Testis (tissue), 3 donors: Measurements from ENCODE around the gene LARP4. TPM values are rescaled to one million over a fixed set of nuclear protein-coding genes. Genes with fewer than 3 reads are reported as not detected.

ENCODE experiments used
- DNase-seq: peaks from one replicate; pipeline ENCODE4 v3.0.0-alpha.2; 2019
- H3K27ac ChIP-seq, 2 donors: fragments of 200-600 bp; sonication (generic); one replicate each; pipeline ENCODE4 v1.5.1; 2019
- H3K27me3 ChIP-seq: fragments of 200-600 bp; sonication (generic); one replicate; pipeline ENCODE4 v1.5.1; 2019
- H3K36me3 ChIP-seq: fragments of 200-600 bp; sonication (generic); one replicate; pipeline ENCODE4 v1.5.1; 2017; ENCODE audit warnings: low read depth; ENCODE audit errors: missing control alignments
- H3K4me1 ChIP-seq: fragments of 200-600 bp; sonication (generic); one replicate; pipeline ENCODE4 v1.5.1; 2019
- H3K4me3 ChIP-seq, 2 donors: fragments of 200-600 bp; sonication (generic); one replicate each; pipeline ENCODE4 v1.5.1; 2017 to 2019
- H3K9me3 ChIP-seq: fragments of 200-600 bp; sonication (generic); one replicate; pipeline ENCODE4 v1.5.1; 2017
- CTCF ChIP-seq, 3 experiments: fragments of 450-650 bp in 2 of 3; fragments of 200-600 bp in 1 of 3; sonication (generic) in 1 of 3; IDR thresholded peaks; one replicate each; pipeline ENCODE4 v1.5.1; 2016 to 2019; ENCODE audit warnings: antibody characterized with exemption in 3 of 3, mild to moderate bottlenecking in 2 of 3, moderate library complexity in 1 of 3
- POLR2A ChIP-seq: fragments of 450-650 bp; IDR thresholded peaks from one replicate; pipeline ENCODE4 v1.6.1; 2017; ENCODE audit warnings: antibody characterized with exemption, mild to moderate bottlenecking, moderate library complexity
- WGBS, 2 donors: methylation state at CpG; one replicate each; pipeline ENCODE4 v1.1.5; 2018; 5-methylcytosine and 5-hydroxymethylcytosine counted together
- intact Hi-C: fragments of 100-400 bp; cut with DNase I; formaldehyde crosslinking; loops from one replicate; pipeline ENCODE4 v1.15.1; 2023; ENCODE audit warnings: low total_unique reads
- polyA plus RNA-seq: library from polyadenylated mRNA; stranded (reverse); fragments of 350-450 nt; fragmentation: Illumina TruSeq; extraction: RNeasy Lipid Tissue Mini Kit (QIAGEN cat#74804); gene quantifications from one replicate; pipeline ENCODE4 v1.2.3, GENCODE V29; 2014; ENCODE audit warnings: low read depth, low replicate concordance; ENCODE audit not compliant: insufficient read depth
- total RNA-seq, 2 donors: library from RNA; depleted of rRNA; stranded (reverse); fragments of >200 nt; gene quantifications; one replicate each; pipeline ENCODE4 v1.2.3, GENCODE V29; 2016

LARP4 gene
- total and polyA plus RNA-seq, 3 donors from 2014 or later, result 20.9 to 38.3 (median 34.1) TPM

- intact Hi-C loops, result loop anchor here (5.0 kb wide), 1 partner anchor 130 kb away; no protein-coding TSS in a partner anchor
- 21 to 35% methylated on average over 2 of the region's 2 CpGs for WGBS, 2 donors
- no peaks in the 10 kb centered on the region for H3K9me3 ChIP-seq
- H3K27ac ChIP-seq, result peak overlapping the region; percentile 97 to 98
- no peaks in the 10 kb centered on the region for H3K36me3 ChIP-seq
- TF ChIP-seq POLR2A, result no peak
- TF ChIP-seq CTCF (IDR thresholded peaks at IDR 0.05), result no peak
- DNase-seq, result peak; percentile 49
- H3K27me3 ChIP-seq, result no peaks in the 10 kb centered on the region
- H3K4me1 ChIP-seq, result peaks cover 21% of the 10 kb centered on the region
- peak overlapping the region in 1 of 2 donors; percentile 90 for H3K4me3 ChIP-seq
These were observed 106.2 kb downstream of the LARP4 start for GRCh38 chr12:50506753-50507473.

- 63% methylated on average over 11 of the region's 11 CpGs for WGBS, 2 donors
- no peaks in the 10 kb centered on the region for H3K36me3 ChIP-seq
- no peaks in the 10 kb centered on the region for H3K27me3 ChIP-seq
- TF ChIP-seq CTCF (IDR thresholded peaks at IDR 0.05), result no peak
- TF ChIP-seq POLR2A, result no peak
- H3K27ac ChIP-seq, result peak overlapping the region in 1 of 2 donors; percentile 97
- no peak for DNase-seq
- H3K9me3 ChIP-seq, result no peaks in the 10 kb centered on the region
- H3K4me3 ChIP-seq, result no peak overlapping the region
- peaks cover 21% of the 10 kb centered on the region for H3K4me1 ChIP-seq
- intact Hi-C loops, result loop anchor here (5.0 kb wide), 1 partner anchor 130 kb away; no protein-coding TSS in a partner anchor
These were observed 106.8 kb downstream of the LARP4 start for GRCh38 chr12:50507474-50507838.

- Histone ChIP-seq H3K4me3 (no peak overlapping the region), H3K4me1 (peaks cover 21% of the 10 kb centered on the region), H3K27ac (peak overlapping the region in 1 of 2 donors; percentile 97), H3K27me3 (no peaks in the 10 kb centered on the region), H3K9me3 (no peaks in the 10 kb centered on the region), H3K36me3 (no peaks in the 10 kb centered on the region)
- intact Hi-C loops, result loop anchor here (5.0 kb wide), 1 partner anchor 129 kb away; no protein-coding TSS in a partner anchor
- TF ChIP-seq CTCF (IDR thresholded peaks at IDR 0.05) (no peak), POLR2A (no peak)
- DNase-seq, result no peak
- 44 to 53% methylated on average over 2 of the region's 2 CpGs for WGBS, 2 donors
These were observed 107.2 kb downstream of the LARP4 start for GRCh38 chr12:50507930-50508329.

- no peaks in the 10 kb centered on the region for H3K27me3 ChIP-seq
- H3K36me3 ChIP-seq, result no peaks in the 10 kb centered on the region
- intact Hi-C loops, result loop anchor here (5.0 kb wide), 1 partner anchor 129 kb away; no protein-coding TSS in a partner anchor
- no peak overlapping the region for H3K4me3 ChIP-seq
- H3K9me3 ChIP-seq, result no peaks in the 10 kb centered on the region
- peaks cover 21% of the 10 kb centered on the region for H3K4me1 ChIP-seq
- WGBS, 2 donors, result 79 to 83% methylated on average over 6 of the region's 6 CpGs
- H3K27ac ChIP-seq, result peak overlapping the region in 1 of 2 donors; percentile 97
- no peak for DNase-seq
- TF ChIP-seq POLR2A, result no peak
- TF ChIP-seq CTCF (IDR thresholded peaks at IDR 0.05), result no peak
These were observed 107.7 kb downstream of the LARP4 start for GRCh38 chr12:50508414-50508813.
